ENCODE results near the gene AIFM3. TPM values are rescaled to one million over a fixed set of nuclear protein-coding genes. Genes with fewer than 3 reads are reported as not detected.
"Not testable (repeated sequence)": the region's sequence is repeated elsewhere in the genome, so short reads cannot be mapped to it uniquely, and the experiment has no call there.

The AIFM3 gene
- under 1 TPM; 0.11 to 0.12 TPM for total RNA-seq

GRCh38 chr22:20966883-20967696, at the start of gene AIFM3:
Gene AIFM3 (plus strand): TSS chr22:20967255. CDS start chr22:20967945, 690 bp downstream.
- H3K36me3 Mint-ChIP-seq, result no peaks in the 10 kb centered on the region
- ATAC-seq (no peak), DNase-seq (ENCODE audit: low spot score in 2 of 2) (no peak)
- H3K9me3 Mint-ChIP-seq, result no peaks in the 10 kb centered on the region
- H3K27ac Mint-ChIP-seq, result no peak within 1 kb of the TSS

GRCh38 chr22:20918663-20919218, 48.3 kb upstream of the AIFM3 start:
- Mint-ChIP-seq H3K27ac (peak overlapping the region; percentile 92 to 94), H3K36me3 (peaks cover 20 to 23% of the 10 kb centered on the region in 2 donors), H3K9me3 (no peaks in the 10 kb centered on the region)
- ATAC-seq (no peak), DNase-seq (ENCODE audit: low spot score in 2 of 2) (no peak)

- no peak for DNase-seq (ENCODE audit: low spot score in 2 of 2)
- H3K36me3 Mint-ChIP-seq, result peaks cover 20 to 23% of the 10 kb centered on the region in 2 donors
- H3K27ac Mint-ChIP-seq, result peak overlapping the region in 1 of 2 donors; percentile 94
- H3K9me3 Mint-ChIP-seq, result no peaks in the 10 kb centered on the region
- no peak for ATAC-seq
Measured at GRCh38 chr22:20919718-20920117, 47.3 kb upstream of the AIFM3 start.

- Mint-ChIP-seq H3K27ac (no peak overlapping the region), H3K9me3 (no peaks in the 10 kb centered on the region), H3K36me3 (peaks cover 20 to 23% of the 10 kb centered on the region in 2 donors)
- no peak for DNase-seq (ENCODE audit: low spot score in 2 of 2)
- ATAC-seq, result no peak
Measured at GRCh38 chr22:20920881-20921203, 46.2 kb upstream of the AIFM3 start.

GRCh38 chr22:20922141-20922751, 44.8 kb upstream of the AIFM3 start:
- no peak for DNase-seq (ENCODE audit: low spot score in 2 of 2)
- H3K27ac Mint-ChIP-seq, result no peak overlapping the region
- ATAC-seq, result no peak
- H3K9me3 Mint-ChIP-seq, result no peaks in the 10 kb centered on the region
- H3K36me3 Mint-ChIP-seq, result peaks cover 20 to 23% of the 10 kb centered on the region in 2 donors

- DNase-seq (ENCODE audit: low spot score in 2 of 2) (no peak), ATAC-seq (no peak)
- H3K27ac Mint-ChIP-seq, result peak overlapping the region; percentile 0 to 8
- no peaks in the 10 kb centered on the region for H3K9me3 Mint-ChIP-seq
- peaks cover 0 to 18% of the 10 kb centered on the region in 2 donors for H3K36me3 Mint-ChIP-seq
Measured at GRCh38 chr22:20926243-20926642, 40.8 kb upstream of the AIFM3 start.

- no peak for DNase-seq (ENCODE audit: low spot score in 2 of 2)
- Mint-ChIP-seq H3K27ac (peak overlapping the region in 1 of 2 donors; percentile 89), H3K9me3 (no peaks in the 10 kb centered on the region), H3K36me3 (peaks cover 0 to 18% of the 10 kb centered on the region in 2 donors)
- ATAC-seq, result no peak
Measured at GRCh38 chr22:20927940-20928572, 39.0 kb upstream of the AIFM3 start.

GRCh38 chr22:20928573-20928967, 38.5 kb upstream of the AIFM3 start:
- ATAC-seq (no peak), DNase-seq (ENCODE audit: low spot score in 2 of 2) (no peak)
- Mint-ChIP-seq H3K27ac (no peak overlapping the region), H3K36me3 (peaks cover 0 to 19% of the 10 kb centered on the region in 2 donors), H3K9me3 (no peaks in the 10 kb centered on the region)

- H3K9me3 Mint-ChIP-seq, result no peaks in the 10 kb centered on the region
- H3K27ac Mint-ChIP-seq, result no peak overlapping the region
- DNase-seq (ENCODE audit: low spot score in 2 of 2) (no peak), ATAC-seq (no peak)
- H3K36me3 Mint-ChIP-seq, result peaks cover 0 to 30% of the 10 kb centered on the region in 2 donors
Measured at GRCh38 chr22:20930004-20930403, 37.1 kb upstream of the AIFM3 start.

- not testable (repeated sequence) for ATAC-seq; H3K9me3 Mint-ChIP-seq; DNase-seq (ENCODE audit: low spot score in 2 of 2)
- Mint-ChIP-seq H3K27ac (peak overlapping the region in 1 of 2 donors; percentile 14), H3K36me3 (peaks cover 0 to 30% of the 10 kb centered on the region in 2 donors)
Measured at GRCh38 chr22:20930435-20930834, 36.6 kb upstream of the AIFM3 start.

GRCh38 chr22:20931126-20931654, 35.9 kb upstream of the AIFM3 start:
- no peak for ATAC-seq
- DNase-seq (ENCODE audit: low spot score in 2 of 2), result no peak
- Mint-ChIP-seq H3K9me3 (no peaks in the 10 kb centered on the region), H3K27ac (peak overlapping the region in 1 of 2 donors; percentile 14), H3K36me3 (peaks cover 0 to 30% of the 10 kb centered on the region in 2 donors)

- DNase-seq (ENCODE audit: low spot score in 2 of 2), result no peak
- Mint-ChIP-seq H3K9me3 (no peaks in the 10 kb centered on the region), H3K36me3 (peaks cover 0 to 28% of the 10 kb centered on the region in 2 donors), H3K27ac (no peak overlapping the region)
- no peak for ATAC-seq
Measured at GRCh38 chr22:20933910-20934309, 33.1 kb upstream of the AIFM3 start.

GRCh38 chr22:20935049-20935448, 32.0 kb upstream of the AIFM3 start:
- peaks cover 0 to 27% of the 10 kb centered on the region in 2 donors for H3K36me3 Mint-ChIP-seq
- not testable (repeated sequence) for H3K9me3 Mint-ChIP-seq; H3K27ac Mint-ChIP-seq; DNase-seq (ENCODE audit: low spot score in 2 of 2); ATAC-seq

GRCh38 chr22:20935780-20936539, 31.1 kb upstream of the AIFM3 start:
- peaks cover 0 to 35% of the 10 kb centered on the region in 2 donors for H3K36me3 Mint-ChIP-seq
- not testable (repeated sequence) for DNase-seq (ENCODE audit: low spot score in 2 of 2); H3K9me3 Mint-ChIP-seq; ATAC-seq; H3K27ac Mint-ChIP-seq

GRCh38 chr22:20937031-20937793, 29.8 kb upstream of the AIFM3 start:
- DNase-seq (ENCODE audit: low spot score in 2 of 2) (no peak), ATAC-seq (no peak)
- Mint-ChIP-seq H3K36me3 (peaks cover 0 to 35% of the 10 kb centered on the region in 2 donors), H3K27ac (peak overlapping the region in 1 of 2 donors; percentile 78), H3K9me3 (no peaks in the 10 kb centered on the region)

Measured in activated naive CD4-positive, alpha-beta T cell treated with anti-CD3 and anti-CD28 coated beads, Interleukin-2, amount 50 U/mL, for 72 hours (primary cell).